HG03139 (cell line): Measurements from ENCODE around the gene TOB1.

Experiments
- ATAC-seq: cut with Tn5 transposase; IDR thresholded peaks from one replicate; pipeline ENCODE4 v1.9.1; 2021; ENCODE audit not compliant: unreplicated experiment

TOB1 gene

DNA sequence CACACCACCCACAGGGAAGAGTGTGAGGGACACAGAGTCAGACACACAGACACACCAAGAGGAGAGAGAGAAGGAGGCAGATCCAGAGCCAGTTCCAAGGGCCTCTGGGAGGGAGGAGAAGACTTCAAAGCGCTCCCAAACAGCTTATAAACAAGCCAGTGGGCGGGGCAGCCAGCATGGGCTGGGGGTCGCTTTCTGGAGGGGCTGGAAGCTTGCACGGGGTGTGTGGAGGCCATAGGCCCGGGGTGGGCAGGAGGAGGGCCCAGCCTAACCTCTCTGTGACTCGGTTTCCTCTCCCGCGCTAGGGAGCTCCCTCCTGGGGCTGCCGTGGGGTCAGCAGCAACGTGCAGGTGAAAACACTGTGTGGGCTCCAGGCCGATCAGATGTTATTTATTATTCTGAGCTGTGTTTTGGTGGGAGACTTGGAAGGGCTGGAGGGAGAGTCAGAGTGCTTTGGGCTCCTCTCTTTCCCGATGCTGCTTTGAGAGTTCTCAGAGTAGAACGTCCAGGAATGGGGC lies 33.2 kb downstream of the TOB1 start:
- ATAC-seq: no peak

DNA sequence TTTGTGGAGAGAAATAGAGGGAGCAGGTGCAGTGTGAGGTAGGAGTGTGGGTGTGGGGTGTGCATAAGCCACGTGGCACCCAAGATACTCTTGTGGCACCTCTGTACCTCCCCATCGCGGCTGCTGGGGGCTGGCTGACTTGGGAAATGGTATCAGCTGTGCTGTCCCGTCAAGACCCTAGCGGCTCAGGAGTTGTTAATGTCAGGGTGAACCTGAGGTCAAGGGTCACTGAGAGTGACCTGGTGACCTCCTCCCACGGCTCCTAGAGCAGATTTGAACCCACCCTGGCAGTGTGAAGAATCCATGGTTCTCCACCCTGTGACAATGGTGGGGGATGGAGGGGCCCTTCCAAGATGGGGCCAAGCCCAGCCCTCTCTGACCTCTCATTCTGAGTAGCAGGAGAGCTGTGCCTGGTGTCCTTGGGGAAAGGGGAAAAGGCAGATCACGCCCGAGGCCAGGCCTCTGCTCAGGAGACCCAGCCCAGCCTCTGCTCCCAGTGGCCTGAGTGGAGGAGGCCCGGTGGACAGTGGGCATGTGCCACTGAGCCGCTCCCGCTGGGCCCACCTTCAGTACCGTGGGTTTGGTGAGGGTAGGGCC lies 33.8 kb downstream of the TOB1 start:
- ATAC-seq: no peak

GRCh38 chr17:50831471-50831928 lies 34.7 kb downstream of the TOB1 start:
- no peak for ATAC-seq

DNA sequence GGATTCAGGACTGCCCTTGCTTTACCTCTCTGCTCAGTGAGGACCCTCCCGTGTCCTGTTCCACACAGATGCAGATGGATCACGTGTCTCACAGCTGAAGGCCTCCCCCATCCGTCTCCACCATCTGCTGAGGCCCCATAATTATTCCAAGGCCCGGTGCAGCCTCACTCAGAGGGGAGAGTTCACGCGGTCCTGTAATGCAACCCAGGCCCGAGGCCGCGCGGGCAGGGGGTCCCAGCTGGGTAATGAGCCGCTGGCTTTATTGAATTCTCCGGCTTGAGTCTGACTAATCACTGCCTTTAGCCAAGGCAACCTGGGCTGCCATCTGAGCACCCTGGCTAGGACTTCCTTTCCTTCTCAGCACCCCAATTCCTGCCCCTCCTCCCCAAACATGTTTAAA lies 35.2 kb downstream of the TOB1 start:
- ATAC-seq: no peak

DNA sequence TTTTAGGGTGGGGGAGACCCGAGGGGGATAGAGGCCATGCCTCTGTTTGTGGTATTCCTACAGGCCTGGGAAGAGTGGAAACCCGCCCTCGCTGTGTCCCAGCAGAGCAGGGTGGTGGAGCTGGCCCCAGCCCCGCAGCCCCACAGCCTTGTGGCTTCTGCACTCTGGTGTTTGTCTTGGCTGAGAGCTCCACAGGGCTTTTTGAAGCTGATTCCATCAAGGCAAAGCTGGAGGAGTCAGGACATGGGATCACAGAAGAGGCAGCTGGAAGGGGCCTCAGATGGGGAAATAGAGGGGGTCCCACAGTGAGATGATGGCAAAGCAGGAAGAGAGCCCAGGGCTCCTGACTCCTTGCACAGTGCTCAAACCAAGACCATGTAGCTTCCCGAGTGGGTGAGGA lies 35.8 kb downstream of the TOB1 start:
- no peak for ATAC-seq

GRCh38 chr17:50829332-50829731 lies 36.8 kb downstream of the TOB1 start:
- no peak for ATAC-seq

- no peak for ATAC-seq
Observed at GRCh38 chr17:50828508-50829170, 37.5 kb downstream of the TOB1 start.

GRCh38 chr17:50825188-50825587 lies 41.0 kb downstream of the TOB1 start:
- ATAC-seq: no peak

- no peak for ATAC-seq
Observed at GRCh38 chr17:50824429-50824828, 41.7 kb downstream of the TOB1 start.

DNA sequence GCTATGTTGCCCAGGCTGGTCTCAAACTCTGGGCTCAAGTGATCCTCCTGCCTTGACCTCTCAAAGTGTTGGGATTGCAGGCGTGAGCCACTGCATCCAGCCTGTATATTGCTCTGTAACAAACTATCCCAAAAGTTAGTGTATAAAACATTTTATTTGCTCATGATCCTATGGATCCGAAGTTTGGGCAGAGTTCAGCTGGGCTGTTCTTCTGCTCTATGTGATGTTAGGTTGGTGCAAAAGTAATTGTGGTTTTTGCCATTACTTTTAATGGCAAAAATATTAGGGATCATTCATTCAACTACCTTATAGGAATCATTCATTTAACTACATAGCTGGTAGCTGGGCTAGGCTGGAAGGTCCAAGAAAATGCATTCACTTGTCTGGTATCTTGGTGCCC lies 43.6 kb downstream of the TOB1 start:
- no peak for ATAC-seq

GRCh38 chr17:50820651-50821050 lies 45.5 kb downstream of the TOB1 start:
- ATAC-seq: no peak

DNA sequence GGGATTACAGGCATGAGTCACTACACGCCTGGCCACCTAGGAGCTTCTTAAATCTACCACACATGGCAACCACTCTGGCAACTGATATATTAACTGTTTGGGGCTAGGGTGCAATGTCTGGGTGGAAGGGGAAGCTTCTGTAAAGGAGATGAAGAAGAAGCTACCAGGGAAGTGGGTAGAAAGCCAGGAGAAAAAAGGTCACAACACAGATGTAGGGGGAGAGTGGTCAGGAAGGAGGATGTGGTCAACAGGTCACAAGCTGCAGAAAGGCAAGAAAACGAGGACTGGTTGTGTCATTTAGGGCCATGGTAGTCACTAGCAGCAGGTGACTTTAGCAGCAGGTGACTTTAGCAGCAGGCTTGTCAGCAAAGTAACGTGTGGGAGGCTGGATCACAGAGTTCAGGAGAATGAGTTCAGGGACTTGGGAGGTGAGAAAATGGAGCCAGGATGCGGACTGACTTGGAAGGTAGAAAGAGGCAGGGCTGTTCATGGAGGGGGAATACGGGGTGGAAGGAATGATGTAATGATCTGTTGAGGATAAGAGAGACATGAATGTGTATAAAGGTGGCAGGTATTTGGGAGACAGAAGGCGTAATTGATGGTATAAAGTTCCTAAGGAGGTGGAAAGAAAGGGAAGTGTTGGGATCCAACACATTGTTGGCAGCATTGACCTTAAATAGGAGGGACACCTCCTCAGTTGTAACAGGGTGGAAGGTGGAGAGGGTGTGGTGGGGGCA lies 47.1 kb downstream of the TOB1 start:
- ATAC-seq: no peak

GRCh38 chr17:50818261-50818660 lies 47.9 kb downstream of the TOB1 start:
- no peak for ATAC-seq

- ATAC-seq: no peak
Observed at GRCh38 chr17:50817838-50818237, 48.3 kb downstream of the TOB1 start.

DNA sequence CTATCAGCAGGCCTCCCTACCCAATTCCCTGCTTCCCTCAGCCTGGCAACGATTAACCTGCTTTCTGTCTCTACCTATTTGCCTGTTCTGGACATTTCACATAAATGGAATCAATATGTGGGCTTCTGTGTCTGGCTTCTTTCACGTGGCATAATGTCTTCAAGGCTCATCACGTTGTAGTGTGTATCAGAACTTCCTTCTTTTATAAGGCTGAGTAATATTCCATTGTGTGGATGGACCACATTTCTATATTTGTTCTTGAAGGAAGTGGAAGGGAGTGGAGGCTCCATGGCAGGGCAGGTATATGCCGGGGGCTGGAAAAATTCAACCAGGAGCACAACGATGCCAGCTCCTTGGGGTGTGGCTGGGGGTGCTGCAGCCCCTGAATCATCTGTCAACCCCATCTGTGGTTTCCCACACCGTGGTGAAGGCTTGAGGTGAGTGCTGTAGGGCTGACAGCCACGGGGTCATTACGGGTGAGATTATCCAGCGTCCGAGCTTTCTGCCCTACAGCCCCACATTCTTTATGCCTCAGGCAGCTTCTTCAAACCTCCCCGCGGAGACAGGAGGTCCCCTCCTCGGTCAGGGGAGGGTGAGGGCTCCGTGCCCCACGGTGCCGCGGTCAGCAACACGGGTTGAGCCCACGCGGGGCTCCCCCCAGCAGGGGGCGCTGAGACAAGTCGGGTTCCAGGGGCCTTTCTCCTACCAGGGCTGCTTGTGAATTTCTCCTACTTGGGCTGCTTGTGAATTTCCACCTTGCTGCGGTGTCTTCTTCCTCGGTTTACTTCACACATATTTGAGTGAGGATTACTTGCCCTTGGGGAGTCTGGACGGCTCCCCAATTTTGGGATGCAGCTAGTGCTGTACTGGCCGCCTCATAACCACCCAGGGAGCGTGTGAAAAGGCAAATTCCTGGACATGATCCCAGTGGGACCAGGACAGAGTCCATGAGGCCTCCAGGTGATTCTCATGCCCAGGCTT lies 49.1 kb downstream of the TOB1 start:
- ATAC-seq: no peak

GRCh38 chr17:50816271-50816670 lies 49.9 kb downstream of the TOB1 start:
- no peak for ATAC-seq

GRCh38 chr17:50815400-50815799 lies 50.8 kb downstream of the TOB1 start:
- ATAC-seq: no peak

DNA sequence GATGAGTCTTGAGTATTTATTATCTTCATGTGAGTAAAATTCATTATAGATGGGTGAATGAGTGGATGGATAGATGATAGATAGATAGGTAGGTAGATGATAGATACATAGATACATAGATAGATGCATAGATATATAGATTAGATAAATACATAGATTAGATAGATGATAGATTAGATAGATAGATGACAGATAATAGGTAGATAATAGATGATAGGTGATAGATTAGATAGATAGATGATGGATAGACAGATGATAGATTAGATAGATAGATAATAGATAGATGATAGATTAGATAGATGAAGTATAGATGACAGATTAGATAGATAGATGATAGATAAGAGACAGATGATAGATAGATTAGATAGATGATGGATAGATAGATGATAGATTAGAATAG lies 52.6 kb downstream of the TOB1 start:
- no peak for ATAC-seq
